ENCODE data around the gene WIZ.

Gene WIZ

GRCh38 chr19:15448044-15448777 lies 1.5 kb downstream of the WIZ start:
- DNase-seq = no peak
- H3K27me3 ChIP-seq (ENCODE audit: insufficient read depth, low read depth, severe bottlenecking) = no peaks in the 10 kb centered on the region
- H3K9me3 ChIP-seq (ENCODE audit: severe bottlenecking) = no peaks in the 10 kb centered on the region
- TF ChIP-seq CTCF (IDR thresholded peaks at IDR 0.05; ENCODE audit: low read depth, low read length) = no peak
- H3K27ac ChIP-seq = no peak overlapping the region
- no peaks in the 10 kb centered on the region for H3K36me3 ChIP-seq
- no peak overlapping the region for H3K4me3 ChIP-seq (ENCODE audit: low read depth, low read length)

- DNase-seq = no peak
- Histone ChIP-seq H3K27ac (no peak overlapping the region), H3K36me3 (no peaks in the 10 kb centered on the region), H3K9me3 (ENCODE audit: severe bottlenecking) (no peaks in the 10 kb centered on the region), H3K4me3 (ENCODE audit: low read depth, low read length) (no peak overlapping the region), H3K27me3 (ENCODE audit: insufficient read depth, low read depth, severe bottlenecking) (no peaks in the 10 kb centered on the region)
- no peak for TF ChIP-seq CTCF (IDR thresholded peaks at IDR 0.05; ENCODE audit: low read depth, low read length)
Measured at GRCh38 chr19:15447057-15447456, 2.7 kb downstream of the WIZ start.

GRCh38 chr19:15445807-15446376 lies 3.9 kb downstream of the WIZ start:
- H3K27me3 ChIP-seq (ENCODE audit: insufficient read depth, low read depth, severe bottlenecking) = no peaks in the 10 kb centered on the region
- H3K27ac ChIP-seq = no peak overlapping the region
- H3K4me3 ChIP-seq (ENCODE audit: low read depth, low read length) = no peak overlapping the region
- no peak for DNase-seq
- no peak for TF ChIP-seq CTCF (IDR thresholded peaks at IDR 0.05; ENCODE audit: low read depth, low read length)
- H3K9me3 ChIP-seq (ENCODE audit: severe bottlenecking) = no peaks in the 10 kb centered on the region
- no peaks in the 10 kb centered on the region for H3K36me3 ChIP-seq

GRCh38 chr19:15445227-15445605 lies 4.5 kb downstream of the WIZ start:
- no peaks in the 10 kb centered on the region for H3K27me3 ChIP-seq (ENCODE audit: insufficient read depth, low read depth, severe bottlenecking)
- no peaks in the 10 kb centered on the region for H3K36me3 ChIP-seq
- no peak for DNase-seq
- no peak overlapping the region for H3K4me3 ChIP-seq (ENCODE audit: low read depth, low read length)
- no peak for TF ChIP-seq CTCF (IDR thresholded peaks at IDR 0.05; ENCODE audit: low read depth, low read length)
- H3K9me3 ChIP-seq (ENCODE audit: severe bottlenecking) = no peaks in the 10 kb centered on the region
- no peak overlapping the region for H3K27ac ChIP-seq

GRCh38 chr19:15444505-15445226 lies 5.1 kb downstream of the WIZ start:
- Histone ChIP-seq H3K36me3 (no peaks in the 10 kb centered on the region), H3K9me3 (ENCODE audit: severe bottlenecking) (no peaks in the 10 kb centered on the region), H3K27ac (no peak overlapping the region), H3K4me3 (ENCODE audit: low read depth, low read length) (no peak overlapping the region), H3K27me3 (ENCODE audit: insufficient read depth, low read depth, severe bottlenecking) (no peaks in the 10 kb centered on the region)
- no peak for DNase-seq
- TF ChIP-seq CTCF (IDR thresholded peaks at IDR 0.05; ENCODE audit: low read depth, low read length) = no peak

All from WERI-Rb-1 (cell line).